Tibial nerve (tissue), 3 donors: ENCODE measurements around the gene RCAN2.

ENCODE experiments used
- POLR2A ChIP-seq, 2 donors: fragments of 450-650 bp; IDR thresholded peaks; one replicate each; pipeline ENCODE4 v1.6.1; 2017; ENCODE audit warnings: antibody characterized with exemption in 2 of 2, mild to moderate bottlenecking in 2 of 2, moderate library complexity in 2 of 2
- TF ChIP-seq, protein P1 (sequence below), 5 experiments: fragments of 200-600 bp in 3 of 5; fragments of 450-650 bp in 2 of 5; sonication (generic) in 3 of 5; IDR thresholded peaks; one replicate each; pipeline ENCODE4 v1.5.1; 2016 to 2019; ENCODE audit warnings: antibody characterized with exemption in 5 of 5, mild to moderate bottlenecking in 3 of 5, moderate library complexity in 2 of 5

DNA sequence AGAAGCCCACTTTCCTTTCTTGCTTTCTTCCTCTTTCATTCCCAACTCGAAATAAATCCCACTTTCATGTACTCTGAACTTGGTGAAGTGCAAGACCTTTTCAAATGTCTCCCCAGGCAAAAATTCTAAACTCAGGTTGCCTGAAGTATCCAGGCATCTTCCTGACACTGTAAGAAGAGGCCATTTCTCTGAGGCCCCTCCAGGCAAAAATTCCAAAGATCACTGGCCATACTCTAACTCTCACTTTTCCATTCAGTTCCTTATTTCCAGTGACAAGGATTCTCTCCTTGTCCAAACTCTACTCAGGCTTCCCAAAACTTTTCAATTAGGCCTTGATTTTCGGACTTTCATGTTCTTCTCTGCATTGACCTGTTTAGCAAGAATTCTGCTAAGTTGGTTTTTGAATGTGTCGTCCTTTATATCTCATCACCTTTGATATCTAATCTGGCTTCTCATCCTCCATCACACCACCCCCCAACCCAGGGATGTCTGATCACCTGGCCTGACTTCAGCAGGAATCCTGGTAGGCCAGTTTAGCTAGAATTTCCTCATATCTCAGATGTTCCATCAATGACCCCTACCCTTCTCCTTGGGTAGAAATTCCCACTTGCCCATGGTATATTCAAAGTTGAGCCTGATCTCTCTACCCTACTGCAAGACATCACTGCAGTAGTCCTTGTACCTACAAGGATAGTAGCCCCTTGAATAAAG is 124.9 kb downstream of the RCAN2 start:
- TF ChIP-seq, protein P1, sequence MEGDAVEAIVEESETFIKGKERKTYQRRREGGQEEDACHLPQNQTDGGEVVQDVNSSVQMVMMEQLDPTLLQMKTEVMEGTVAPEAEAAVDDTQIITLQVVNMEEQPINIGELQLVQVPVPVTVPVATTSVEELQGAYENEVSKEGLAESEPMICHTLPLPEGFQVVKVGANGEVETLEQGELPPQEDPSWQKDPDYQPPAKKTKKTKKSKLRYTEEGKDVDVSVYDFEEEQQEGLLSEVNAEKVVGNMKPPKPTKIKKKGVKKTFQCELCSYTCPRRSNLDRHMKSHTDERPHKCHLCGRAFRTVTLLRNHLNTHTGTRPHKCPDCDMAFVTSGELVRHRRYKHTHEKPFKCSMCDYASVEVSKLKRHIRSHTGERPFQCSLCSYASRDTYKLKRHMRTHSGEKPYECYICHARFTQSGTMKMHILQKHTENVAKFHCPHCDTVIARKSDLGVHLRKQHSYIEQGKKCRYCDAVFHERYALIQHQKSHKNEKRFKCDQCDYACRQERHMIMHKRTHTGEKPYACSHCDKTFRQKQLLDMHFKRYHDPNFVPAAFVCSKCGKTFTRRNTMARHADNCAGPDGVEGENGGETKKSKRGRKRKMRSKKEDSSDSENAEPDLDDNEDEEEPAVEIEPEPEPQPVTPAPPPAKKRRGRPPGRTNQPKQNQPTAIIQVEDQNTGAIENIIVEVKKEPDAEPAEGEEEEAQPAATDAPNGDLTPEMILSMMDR (IDR thresholded peaks at IDR 0.05), result no peak
- no peak for TF ChIP-seq POLR2A (IDR thresholded peaks at IDR 0.05)
